Motor neuron (in vitro differentiated cells): ENCODE measurements around the gene TPRG1. TPM values are rescaled to one million over a fixed set of nuclear protein-coding genes. Genes with fewer than 3 reads are reported as not detected.

Source experiments
- ATAC-seq, 8 experiments: fragments of 200-7000 bp; cut with Tn5 transposase; replicated peaks in 6 of 8; 2 replicates each; pipeline ENCODE4 v1.8.0; 2021; ENCODE audit warnings: mild to moderate bottlenecking in 8 of 8, moderate library complexity in 8 of 8
- H3K27ac ChIP-seq, 2 donors: fragments of 250-450 bp; sonication (Bioruptor Pico); 2 replicates each; pipeline ENCODE4 v1.9.0; 2021; ENCODE audit warnings: antibody characterized with exemption in 2 of 2, mild to moderate bottlenecking in 2 of 2, moderate library complexity in 1 of 2
- H3K4me1 ChIP-seq, 2 donors: fragments of 250-450 bp; sonication (Bioruptor Pico); replicated peaks in 1 of 2; 2 replicates each; pipeline ENCODE4 v1.6.1; 2021; ENCODE audit warnings: antibody characterized with exemption in 2 of 2, mild to moderate bottlenecking in 2 of 2, moderate library complexity in 1 of 2
- H3K4me3 ChIP-seq, 5 donors: fragments of 250-450 bp; sonication (Bioruptor Pico); 2 replicates each; pipeline ENCODE4 v1.9.0; 2021; ENCODE audit warnings: antibody characterized with exemption in 5 of 5, mild to moderate bottlenecking in 5 of 5, moderate library complexity in 4 of 5
- WGBS, 10 experiments: fragments of 450-650 bp; shearing (Covaris generic); methylation state at CpG; one replicate each; pipeline ENCODE4 v1.0.0; 2022; 5-methylcytosine and 5-hydroxymethylcytosine counted together
- in situ Hi-C, 9 experiments: fragments of 400-800 bp; cut with MboI; loops; one replicate each; pipeline ENCODE4 v1.15.0; 2021; ENCODE audit warnings: low sequenced_read_pairs in 9 of 9, low pct_unique_long_range_greater_than_20kb in 2 of 9; ENCODE audit not compliant: unreplicated experiment in 9 of 9
- total RNA-seq, 8 experiments: library from RNA; unstranded; fragments of 300-600 nt; gene quantifications; 2 replicates each; pipeline versions ENCODE4 v1.2.3 to v1.2.4, GENCODE V29; 2022

The TPRG1 gene
- total RNA-seq, 8 experiments from 2014 or later = 0.31 to 3.2 (median 2.4) TPM

GRCh38 chr3:189143771-189144170 lies 28.0 kb upstream of the TPRG1 start:
- 20 to 93% (median 75%) methylated on average over 2 to 3 of the region's 3 CpGs; no CpG with 5 or more reads in 2 of the 10 experiments for WGBS, 10 experiments
- no peak for ATAC-seq
- in situ Hi-C loops = loop anchor here in 6 of 9 experiments (25.0 kb wide), 2 partner anchors 181 to 1406 kb away; partner anchors contain the start of gene BCL6 (in 5 of the 6)
- Histone ChIP-seq H3K4me1 (no peaks in the 10 kb centered on the region), H3K27ac (no peak overlapping the region), H3K4me3 (no peak overlapping the region)

DNA sequence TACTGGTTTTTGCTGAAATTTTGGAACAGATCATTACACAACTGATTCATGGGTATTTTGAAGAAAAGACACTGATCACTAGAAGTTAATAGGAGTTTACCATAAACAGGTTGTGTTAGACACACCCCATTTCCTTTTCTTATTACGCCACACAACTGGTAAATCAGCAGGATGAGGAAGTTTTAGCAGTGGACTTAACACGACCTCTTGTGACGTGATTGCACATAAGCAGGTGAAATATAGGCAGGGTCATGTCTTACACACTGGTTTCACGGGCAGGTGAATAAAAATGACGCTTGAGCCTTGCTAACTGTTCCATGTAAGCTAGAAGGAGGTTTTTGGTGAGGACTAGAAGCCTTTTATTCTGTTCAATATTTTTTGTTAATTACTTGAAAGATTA lies 27.1 kb upstream of the TPRG1 start:
- Histone ChIP-seq H3K4me3 (no peak overlapping the region), H3K4me1 (no peaks in the 10 kb centered on the region), H3K27ac (no peak overlapping the region)
- 0 to 90% (median 58%) methylated on average over 1 to 5 of the region's 5 CpGs; no CpG with 5 or more reads in 1 of the 10 experiments for WGBS, 10 experiments
- ATAC-seq = peak in 1 of 8 experiments; percentile 48
- in situ Hi-C loops = loop anchor here in 6 of 9 experiments (25.0 kb wide), 2 partner anchors 182 to 1407 kb away; partner anchors contain the start of gene BCL6 (in 5 of the 6)

- 14 to 100% (median 54%) methylated on average over 1 to 2 of the region's 2 CpGs; no CpG with 5 or more reads in 2 of the 10 experiments for WGBS, 10 experiments
- Histone ChIP-seq H3K27ac (no peak overlapping the region), H3K4me3 (no peak overlapping the region), H3K4me1 (no peaks in the 10 kb centered on the region)
- ATAC-seq = peak in 1 of 8 experiments; percentile 13
- in situ Hi-C loops = loop anchor here in 6 of 9 experiments (25.0 kb wide), 2 partner anchors 185 to 1410 kb away; partner anchors contain the start of gene BCL6 (in 5 of the 6)
Measured at GRCh38 chr3:189146848-189147247, 24.9 kb upstream of the TPRG1 start.

- H3K4me3 ChIP-seq = no peak overlapping the region
- H3K27ac ChIP-seq = no peak overlapping the region
- peak; percentile 30 to 83 (median 58) for ATAC-seq
- 0 to 43% (median 28%) methylated on average over 1 to 4 of the region's 6 CpGs; no CpG with 5 or more reads in 2 of the 10 experiments for whole genome bisulfite sequencing, 10 experiments
- in situ Hi-C loops = loop anchor here in 6 of 9 experiments (25.0 kb wide), 2 partner anchors 186 to 1411 kb away; partner anchors contain the start of gene BCL6 (in 5 of the 6)
- no peaks in the 10 kb centered on the region for H3K4me1 ChIP-seq
Measured at GRCh38 chr3:189148081-189148507, 23.7 kb upstream of the TPRG1 start.

DNA sequence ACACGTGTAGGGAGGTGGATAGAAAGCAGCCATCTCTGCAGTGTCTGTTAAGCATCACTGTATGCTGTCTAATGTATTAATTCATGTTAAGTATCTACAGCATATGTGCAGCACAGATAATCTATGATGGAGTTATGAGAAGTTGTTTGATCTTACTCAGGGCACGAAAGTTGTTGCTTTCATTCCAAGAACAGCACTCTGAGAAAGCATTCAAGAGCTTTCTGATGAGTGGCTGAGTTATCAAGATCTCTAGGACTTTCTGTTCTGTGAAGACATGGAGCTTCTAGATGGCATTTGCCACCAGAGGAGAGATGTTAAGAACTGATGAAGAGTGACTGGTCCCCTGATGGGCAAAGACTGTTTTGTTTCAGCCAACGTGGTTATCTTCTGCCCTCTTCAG lies 22.6 kb upstream of the TPRG1 start:
- WGBS, 10 experiments = 50 to 100% (median 84%) methylated on average over 1 to 3 of the region's 3 CpGs; no CpG with 5 or more reads in 2 of the 10 experiments
- Histone ChIP-seq H3K4me1 (no peaks in the 10 kb centered on the region), H3K27ac (no peak overlapping the region), H3K4me3 (no peak overlapping the region)
- in situ Hi-C loops = loop anchor here in 6 of 9 experiments (25.0 kb wide), 2 partner anchors 187 to 1412 kb away; partner anchors contain the start of gene BCL6 (in 5 of the 6)
- no peak for ATAC-seq

DNA sequence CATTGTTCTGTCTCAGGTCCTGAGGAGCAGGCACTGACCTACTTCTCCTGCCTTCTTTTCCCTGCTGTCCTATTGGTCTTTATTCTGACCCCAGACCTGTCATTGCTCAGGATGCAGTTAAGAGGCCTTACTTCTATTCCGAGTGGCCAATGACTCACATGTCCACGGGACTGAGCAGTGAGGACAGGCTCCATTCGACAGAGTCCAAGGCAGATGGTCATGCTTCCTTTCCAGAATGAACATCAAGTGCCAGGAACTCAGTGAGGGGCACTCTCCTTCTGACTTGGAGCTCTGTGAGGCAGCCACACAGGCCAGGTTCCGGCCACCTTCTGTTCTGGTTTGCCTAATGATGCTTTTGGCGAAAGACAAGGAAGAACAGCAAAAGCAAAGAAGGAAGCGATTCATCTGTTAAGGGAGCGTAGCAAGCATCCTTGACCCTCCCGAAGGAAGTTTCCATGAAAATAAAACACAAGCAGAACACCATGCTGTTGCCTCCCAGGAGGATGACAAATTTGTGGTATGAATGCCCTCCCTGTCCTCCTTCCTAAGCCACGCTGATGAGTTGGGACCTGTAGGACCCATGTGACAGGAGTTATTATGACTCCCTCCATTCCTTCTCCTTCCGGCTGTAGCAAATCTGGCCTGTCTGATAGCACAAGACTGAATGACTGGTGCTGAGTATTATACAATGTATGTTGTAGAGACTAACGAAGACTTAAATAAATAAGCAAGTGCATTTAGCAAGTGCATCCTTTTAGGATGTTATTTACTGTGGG lies 14.4 kb upstream of the TPRG1 start:
- Histone ChIP-seq H3K4me1 (no peaks in the 10 kb centered on the region), H3K27ac (no peak overlapping the region), H3K4me3 (no peak overlapping the region)
- no peak for ATAC-seq
- WGBS, 10 experiments = 44 to 100% (median 86%) methylated on average over 1 to 9 of the region's 11 CpGs
- in situ Hi-C loops = loop anchor here in 2 of 9 experiments (10.0 to 25.0 kb wide), 2 partner anchors 1420 to 1423 kb away; partner anchors contain the start of gene BCL6 (in 1 of the 2)

- in situ Hi-C loops = loop anchor here in 2 of 9 experiments (10.0 to 25.0 kb wide), 2 partner anchors 1421 to 1423 kb away; partner anchors contain the start of gene BCL6 (in 1 of the 2)
- H3K4me1 ChIP-seq = no peaks in the 10 kb centered on the region
- WGBS, 10 experiments = 42 to 100% (median 92%) methylated on average over 2 to 7 of the region's 7 CpGs
- ATAC-seq = no peak
- H3K4me3 ChIP-seq = no peak overlapping the region
- no peak overlapping the region for H3K27ac ChIP-seq
Measured at GRCh38 chr3:189158034-189158433, 13.7 kb upstream of the TPRG1 start.

DNA sequence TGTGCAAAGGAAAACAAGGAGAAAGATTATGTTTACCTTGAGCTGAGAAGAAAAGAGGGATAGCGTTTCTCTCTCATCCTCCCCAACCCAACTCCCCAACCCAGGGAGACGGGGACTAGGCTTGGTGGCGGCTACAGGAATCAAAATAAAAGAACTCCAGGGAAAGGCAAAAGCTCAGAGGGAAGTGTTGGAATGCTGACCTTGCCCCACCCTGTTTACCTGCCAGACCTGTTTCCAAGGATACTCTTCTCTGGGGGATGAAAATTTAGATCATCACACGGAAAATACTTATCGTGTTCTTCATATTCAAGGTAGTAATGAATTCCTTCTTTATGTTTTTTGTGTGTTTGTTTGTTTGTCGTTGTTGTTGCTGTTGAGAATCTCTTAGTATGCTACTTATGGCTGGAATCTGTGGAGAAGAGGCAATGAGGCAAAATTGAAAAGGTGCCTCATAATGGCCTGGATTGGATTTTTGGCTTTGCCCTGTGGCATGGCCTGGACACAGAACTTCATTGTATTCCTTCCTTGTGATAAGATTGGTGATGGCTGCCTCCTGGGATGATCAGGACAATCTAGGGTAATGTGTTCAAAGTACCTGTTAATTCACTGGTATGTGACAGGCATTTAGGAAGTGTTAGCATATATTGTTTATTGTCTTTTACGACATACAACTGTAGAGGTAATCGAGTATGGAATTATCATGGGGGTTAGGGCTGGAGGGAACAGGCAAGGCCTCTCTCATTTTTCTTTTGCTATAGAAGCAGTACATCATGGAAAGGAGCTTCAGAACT lies 11.1 kb upstream of the TPRG1 start:
- no peak for ATAC-seq
- WGBS, 10 experiments = 52 to 92% (median 69%) methylated on average over 5 to 8 of the region's 8 CpGs; no CpG with 5 or more reads in 3 of the 10 experiments
- H3K4me3 ChIP-seq = no peak overlapping the region
- in situ Hi-C loops = loop anchor here in 1 of 9 experiments (25.0 kb wide), 1 partner anchor 1423 kb away; the partner anchor contains the start of gene BCL6
- no peak overlapping the region for H3K27ac ChIP-seq
- H3K4me1 ChIP-seq = no peaks in the 10 kb centered on the region

GRCh38 chr3:189165092-189165612 lies 6.6 kb upstream of the TPRG1 start:
- in situ Hi-C loops = loop anchor here in 1 of 9 experiments (25.0 kb wide), 1 partner anchor 1428 kb away; the partner anchor contains the start of gene BCL6
- Histone ChIP-seq H3K27ac (no peak overlapping the region), H3K4me3 (no peak overlapping the region), H3K4me1 (no peaks in the 10 kb centered on the region)
- ATAC-seq = peak in 2 of 8 experiments; percentile 53 to 69
- 18 to 100% (median 80%) methylated on average over 1 to 6 of the region's 6 CpGs; no CpG with 5 or more reads in 2 of the 10 experiments for WGBS, 10 experiments

GRCh38 chr3:189166321-189166720 lies 5.5 kb upstream of the TPRG1 start:
- no peak overlapping the region for H3K27ac ChIP-seq
- no peaks in the 10 kb centered on the region for H3K4me1 ChIP-seq
- no peak for ATAC-seq
- 40 to 81% (median 61%) methylated on average over 2 to 5 of the region's 5 CpGs for WGBS, 10 experiments
- no peak overlapping the region for H3K4me3 ChIP-seq
- in situ Hi-C loops = loop anchor here in 1 of 9 experiments (25.0 kb wide), 1 partner anchor 1429 kb away; the partner anchor contains the start of gene BCL6

DNA sequence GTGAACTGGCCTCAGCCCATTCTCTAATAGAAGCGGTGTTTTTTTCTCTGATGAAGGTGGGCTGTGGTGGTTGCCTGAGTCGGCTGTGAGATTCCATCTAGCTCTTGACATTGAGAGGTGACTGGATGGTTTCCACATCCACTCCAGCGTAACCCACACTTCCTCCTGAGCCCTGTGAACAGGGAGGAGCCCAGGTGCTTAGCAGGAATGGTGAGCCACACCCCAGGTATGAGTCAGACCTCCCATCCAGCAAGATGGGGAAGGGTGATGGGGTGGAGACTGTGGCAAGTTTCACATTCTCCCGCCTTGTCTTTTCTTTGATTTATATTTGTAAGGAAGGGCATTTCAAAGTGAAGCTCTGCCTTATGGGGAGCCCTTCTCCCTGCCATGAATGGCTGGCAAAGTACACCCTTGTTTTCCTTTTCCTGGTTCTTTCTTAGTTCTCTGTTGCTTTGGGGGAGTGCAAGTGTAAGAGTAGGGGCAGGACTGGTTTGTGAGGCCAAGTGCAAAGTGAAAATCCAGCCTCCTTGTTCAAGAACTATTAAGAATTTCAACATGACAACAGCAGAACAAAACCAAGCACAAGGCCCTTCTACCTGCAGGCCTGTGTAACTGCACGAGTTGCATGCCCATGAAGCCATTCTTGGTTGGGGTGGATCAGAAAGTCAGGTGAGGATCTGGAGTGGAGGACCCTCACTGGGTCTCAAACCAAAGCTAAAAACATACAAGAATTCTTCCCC lies 4.6 kb upstream of the TPRG1 start:
- Histone ChIP-seq H3K4me3 (no peak overlapping the region), H3K27ac (no peak overlapping the region), H3K4me1 (no peaks in the 10 kb centered on the region)
- peak in 1 of 8 experiments; percentile 47 for ATAC-seq
- in situ Hi-C loops = loop anchor here in 1 of 9 experiments (25.0 kb wide), 1 partner anchor 1430 kb away; the partner anchor contains the start of gene BCL6
- 61 to 100% (median 90%) methylated on average over 1 to 4 of the region's 5 CpGs; no CpG with 5 or more reads in 4 of the 10 experiments for WGBS, 10 experiments
